ENCODE results near the gene PAAF1.

- TF ChIP-seq CTCF (IDR thresholded peaks at IDR 0.05) (no peak), POLR2AphosphoS5 (IDR thresholded peaks at IDR 0.05) (no peak), POLR2A (IDR thresholded peaks at IDR 0.05) (no peak), EP300 (IDR thresholded peaks at IDR 0.05) (no peak)
These were observed 96.0 kb downstream of the PAAF1 start for GRCh38 chr11:73972620-73973449.

Data from suprapubic skin (tissue), 4 donors.